GM12874 (cell line): ENCODE data around the gene TMUB1.

Experiments used
- CTCF ChIP-seq: IDR thresholded peaks from 2 replicates; pipeline ENCODE4 v1.5.1; 2011; ENCODE audit warnings: low read depth, mild to moderate bottlenecking, control low read depth, low read length, moderate library complexity; ENCODE audit not compliant: insufficient read depth

TMUB1 gene

GRCh38 chr7:151119902-151120301 lies 36.6 kb upstream of the TMUB1 start:
- TF ChIP-seq CTCF, result no peak

GRCh38 chr7:151119055-151119415 lies 35.7 kb upstream of the TMUB1 start:
- TF ChIP-seq CTCF, result no peak

- no peak for TF ChIP-seq CTCF
Measured at GRCh38 chr7:151118108-151119054, 35.1 kb upstream of the TMUB1 start.

- no peak for TF ChIP-seq CTCF
Measured at GRCh38 chr7:151117565-151117964, 34.3 kb upstream of the TMUB1 start.

- no peak for TF ChIP-seq CTCF
Measured at GRCh38 chr7:151116603-151117440, 33.5 kb upstream of the TMUB1 start.

GRCh38 chr7:151115836-151116418 lies 32.6 kb upstream of the TMUB1 start:
- TF ChIP-seq CTCF, result no peak
